SK-N-SH treated with all-trans-retinoic acid at 6 μM for 48 hours (cell line): ENCODE data around the gene LRRC4B.

ENCODE experiments used
- ATAC-seq: fragments of 200-7000 bp; cut with Tn5 transposase; 3 replicates; pipeline ENCODE4 v1.9.1; 2020; ENCODE audit warnings: mild to moderate bottlenecking, moderate library complexity
- ARNTL ChIP-seq: fragments of 450-650 bp; formaldehyde crosslinking; IDR thresholded peaks from 2 replicates; pipeline ENCODE4 v1.5.0; 2020; ENCODE audit warnings: low read depth, mild to moderate bottlenecking, moderate library complexity, borderline replicate concordance
- CREB5 ChIP-seq: fragments of 250-450 bp; sonication (Bioruptor Pico); IDR thresholded peaks from 2 replicates; pipeline ENCODE4 v1.5.1; 2020; ENCODE audit warnings: low read depth, mild to moderate bottlenecking, moderate library complexity
- CSDC2 ChIP-seq: fragments of 250-450 bp; sonication (Bioruptor Pico); IDR thresholded peaks from 2 replicates; pipeline ENCODE4 v1.5.0; 2020; ENCODE audit warnings: mild to moderate bottlenecking, moderate library complexity
- CSRNP3 ChIP-seq: fragments of 250-450 bp; sonication (Bioruptor Pico); IDR thresholded peaks from 2 replicates; pipeline ENCODE4 v1.5.1; 2021; ENCODE audit warnings: mild to moderate bottlenecking, moderate library complexity
- ESRRG ChIP-seq: fragments of 250-450 bp; sonication (Bioruptor Pico); IDR thresholded peaks from 2 replicates; pipeline ENCODE4 v1.6.1; 2021; ENCODE audit warnings: mild to moderate bottlenecking
- GLIS3 ChIP-seq: fragments of 250-450 bp; sonication (Bioruptor Pico); IDR thresholded peaks from 2 replicates; pipeline ENCODE4 v1.5.0; 2020; ENCODE audit warnings: mild to moderate bottlenecking, moderate library complexity
- ISL1 ChIP-seq: fragments of 250-450 bp; sonication (Bioruptor Pico); IDR thresholded peaks from 2 replicates; pipeline ENCODE4 v2.1.2; 2022; ENCODE audit warnings: mild to moderate bottlenecking, moderate library complexity
- OSR1 ChIP-seq: fragments of 250-450 bp; sonication (Bioruptor Pico); IDR thresholded peaks from 2 replicates; pipeline ENCODE4 v1.8.0; 2022; ENCODE audit warnings: moderate library complexity, mild to moderate bottlenecking, inconsistent platforms
- PATZ1 ChIP-seq: fragments of 250-450 bp; sonication (Bioruptor Pico); IDR thresholded peaks from 2 replicates; pipeline ENCODE4 v1.8.0; 2020; ENCODE audit warnings: mild to moderate bottlenecking, moderate library complexity, borderline replicate concordance
- POU6F1 ChIP-seq: fragments of 250-450 bp; sonication (Bioruptor Pico); IDR thresholded peaks from 2 replicates; pipeline ENCODE4 v1.8.0; 2021; ENCODE audit warnings: low read depth, mild to moderate bottlenecking, moderate library complexity, borderline replicate concordance
- PPARA ChIP-seq: fragments of 250-450 bp; sonication (Bioruptor Pico); IDR thresholded peaks from 2 replicates; pipeline ENCODE4 v1.5.0; 2020; ENCODE audit warnings: mild to moderate bottlenecking, borderline replicate concordance
- RARB ChIP-seq: fragments of 250-450 bp; sonication (Bioruptor Pico); IDR thresholded peaks from 2 replicates; pipeline ENCODE4 v1.8.0; 2021; ENCODE audit warnings: mild to moderate bottlenecking, moderate library complexity
- TCF4 ChIP-seq: fragments of 250-450 bp; sonication (Bioruptor Pico); IDR thresholded peaks from 2 replicates; pipeline ENCODE4 v1.8.0; 2021; ENCODE audit warnings: mild to moderate bottlenecking, moderate library complexity, borderline replicate concordance
- TOX ChIP-seq: fragments of 250-450 bp; sonication (Bioruptor Pico); IDR thresholded peaks from 2 replicates; pipeline ENCODE4 v1.8.0; 2021; ENCODE audit warnings: mild to moderate bottlenecking, moderate library complexity, borderline replicate concordance
- TSHZ2 ChIP-seq: fragments of 250-450 bp; sonication (Bioruptor Pico); IDR thresholded peaks from 2 replicates; pipeline ENCODE4 v1.5.0; 2020; ENCODE audit warnings: mild to moderate bottlenecking, moderate library complexity
- ZC3H10 ChIP-seq: fragments of 250-450 bp; sonication (Bioruptor Pico); IDR thresholded peaks from 2 replicates; pipeline ENCODE4 v1.5.1; 2021; ENCODE audit warnings: mild to moderate bottlenecking, moderate library complexity
- ZFP3 ChIP-seq: fragments of 250-450 bp; sonication (Bioruptor Pico); IDR thresholded peaks from 2 replicates; pipeline ENCODE4 v1.5.0; 2020; ENCODE audit warnings: mild to moderate bottlenecking, moderate library complexity
- ZFP30 ChIP-seq: fragments of 450-650 bp; formaldehyde crosslinking; IDR thresholded peaks from 2 replicates; pipeline ENCODE4 v1.5.0; 2022; ENCODE audit warnings: mild to moderate bottlenecking, moderate library complexity
- ZNF565 ChIP-seq: fragments of 450-650 bp; formaldehyde crosslinking; conservative IDR thresholded peaks from 2 replicates; pipeline ENCODE4 v1.5.0; 2020; ENCODE audit warnings: low read depth, mild to moderate bottlenecking, moderate library complexity
- ZNF70 ChIP-seq: fragments of 450-650 bp; formaldehyde crosslinking; IDR thresholded peaks from 2 replicates; pipeline ENCODE4 v1.5.0; 2020; ENCODE audit warnings: mild to moderate bottlenecking, moderate library complexity
- ZNF8 ChIP-seq: fragments of 450-650 bp; formaldehyde crosslinking; IDR thresholded peaks from 2 replicates; pipeline ENCODE4 v1.5.0; 2020; ENCODE audit warnings: mild to moderate bottlenecking, moderate library complexity

The LRRC4B gene

GRCh38 chr19:50512112-50512998 lies 55.9 kb downstream of the LRRC4B start:
- no peak for TF ChIP-seq POU6F1 (CRISPR knock-in tag)
- TF ChIP-seq ZNF70 (CRISPR knock-in tag), result no peak
- no peak for TF ChIP-seq RARB (CRISPR knock-in tag)
- no peak for TF ChIP-seq TCF4 (CRISPR knock-in tag)
- TF ChIP-seq CSDC2 (CRISPR knock-in tag), result no peak
- no peak for TF ChIP-seq CSRNP3 (CRISPR knock-in tag)
- TF ChIP-seq ESRRG (CRISPR knock-in tag), result no peak
- no peak for TF ChIP-seq OSR1 (CRISPR knock-in tag)
- TF ChIP-seq ARNTL (CRISPR knock-in tag), result no peak
- no peak for TF ChIP-seq ISL1 (CRISPR knock-in tag)
- no peak for TF ChIP-seq TSHZ2 (CRISPR knock-in tag)
- no peak for TF ChIP-seq GLIS3
- TF ChIP-seq ZNF8 (CRISPR knock-in tag), result no peak
- no peak for TF ChIP-seq TOX (CRISPR knock-in tag)
- TF ChIP-seq PATZ1 (CRISPR knock-in tag), result no peak
- no peak for TF ChIP-seq ZFP30 (CRISPR knock-in tag)
- no peak for TF ChIP-seq PPARA (CRISPR knock-in tag)
- no peak for TF ChIP-seq ZC3H10
- TF ChIP-seq CREB5 (CRISPR knock-in tag), result no peak
- TF ChIP-seq ZFP3 (CRISPR knock-in tag), result no peak
- no peak for ATAC-seq

GRCh38 chr19:50511069-50511822 lies 57.0 kb downstream of the LRRC4B start, which contains the start of gene JOSD2:
Gene JOSD2, minus strand, starts transcription at chr19:50511191. Its CDS starts 760 bp downstream, at chr19:50510431.
- ATAC-seq, result peak; percentile 96

More at GRCh38 chr19:50511069-50511822, 57.0 kb downstream of the LRRC4B start, which contains the start of gene JOSD2:
- TF ChIP-seq TSHZ2 (CRISPR knock-in tag), result 0 out of 2 replicates have a peak, but pooled peaks have one; percentile 51
- peak; percentile 45; the same call in 1 of the 2 replicates for TF ChIP-seq PATZ1 (CRISPR knock-in tag)
- TF ChIP-seq TOX (CRISPR knock-in tag), result no peak
- 0 out of 2 replicates have a peak, but pooled peaks have one; percentile 60 for TF ChIP-seq ZNF565 (CRISPR knock-in tag)
- TF ChIP-seq TCF4 (CRISPR knock-in tag), result no peak
- TF ChIP-seq ZFP3 (CRISPR knock-in tag), result peak; percentile 68
- no peak for TF ChIP-seq GLIS3
